Measurements from ENCODE around the gene INHBC. TPM values are rescaled to one million over a fixed set of nuclear protein-coding genes. Genes with fewer than 3 reads are reported as not detected.

The INHBC gene
- total and polyA plus RNA-seq, 10 donors, result 0.19 TPM; not detected in 9

GRCh38 chr12:57475271-57476161 lies 40.9 kb downstream of the INHBC start:
- peak; percentile 82 for DNase-seq
- Histone ChIP-seq H3K36me3 (peaks cover 0 to 58% (median 45%) of the 10 kb centered on the region in 6 donors), H3K27ac (peak overlapping the region; percentile 87 to 96 (median 93)), H3K4me1 (peaks cover 26 to 100% (median 81%) of the 10 kb centered on the region in 6 donors), H3K27me3 (replicated peaks in 1 of 7) (peaks cover 0 to 18% (median 0%) of the 10 kb centered on the region in 7 donors), H3K9me3 (no peaks in the 10 kb centered on the region), H3K4me3 (peak overlapping the region; percentile 39 to 89 (median 61))
- TF ChIP-seq POLR2A (IDR thresholded peaks at IDR 0.05) (no peak), CTCF (IDR thresholded peaks at IDR 0.05 in 8 of 11, conservative IDR thresholded peaks at IDR 0.05 in 3 of 11) (no peak), POLR2AphosphoS5 (IDR thresholded peaks at IDR 0.05) (no peak)
- intact Hi-C loops (cut with DNase I; ENCODE audit: low total_unique reads), result no loop called here
- 37 to 49% (median 42%) methylated on average over 40 to 84 of the region's 84 CpGs for WGBS, 5 donors

GRCh38 chr12:57476162-57476992 lies 41.8 kb downstream of the INHBC start:
- peaks cover 31 to 100% (median 85%) of the 10 kb centered on the region in 6 donors for H3K4me1 ChIP-seq
- TF ChIP-seq POLR2AphosphoS5 (IDR thresholded peaks at IDR 0.05), result peak; percentile 42 to 75 (median 52)
- TF ChIP-seq CTCF (IDR thresholded peaks at IDR 0.05 in 8 of 11, conservative IDR thresholded peaks at IDR 0.05 in 3 of 11), result peak in 10 of 11 experiments; percentile 28 to 76 (median 52)
- TF ChIP-seq POLR2A (IDR thresholded peaks at IDR 0.05), result no peak
- peaks cover 0 to 49% (median 38%) of the 10 kb centered on the region in 6 donors for H3K36me3 ChIP-seq
- peaks cover 0 to 18% (median 0%) of the 10 kb centered on the region in 7 donors for H3K27me3 ChIP-seq (replicated peaks in 1 of 7)
- WGBS, 5 donors, result 6 to 14% (median 8%) methylated on average over 23 to 29 of the region's 29 CpGs
- no peaks in the 10 kb centered on the region for H3K9me3 ChIP-seq
- intact Hi-C loops (cut with DNase I; ENCODE audit: low total_unique reads), result no loop called here
- DNase-seq, result peak; percentile 94
- H3K27ac ChIP-seq, result peak overlapping the region; percentile 87 to 96 (median 93)
- H3K4me3 ChIP-seq, result peak overlapping the region; percentile 39 to 89 (median 61)

- Histone ChIP-seq H3K4me1 (peaks cover 31 to 100% (median 83%) of the 10 kb centered on the region in 6 donors), H3K27ac (peak overlapping the region; percentile 87 to 96 (median 93)), H3K36me3 (peaks cover 0 to 42% (median 31%) of the 10 kb centered on the region in 6 donors), H3K4me3 (peak overlapping the region; percentile 39 to 89 (median 61)), H3K9me3 (no peaks in the 10 kb centered on the region), H3K27me3 (replicated peaks in 1 of 7) (peaks cover 0 to 18% (median 0%) of the 10 kb centered on the region in 7 donors)
- WGBS, 5 donors, result 13 to 37% (median 24%) methylated on average over 12 to 15 of the region's 15 CpGs
- TF ChIP-seq POLR2AphosphoS5 (IDR thresholded peaks at IDR 0.05) (peak in 1 of 3 donors; percentile 19), CTCF (IDR thresholded peaks at IDR 0.05 in 8 of 11, conservative IDR thresholded peaks at IDR 0.05 in 3 of 11) (no peak)
- peak; percentile 87 for DNase-seq
- intact Hi-C loops (cut with DNase I; ENCODE audit: low total_unique reads), result no loop called here
Measured at GRCh38 chr12:57476993-57477709, 42.6 kb downstream of the INHBC start.

Data from spleen (tissue), 11 donors.